SK-N-SH (cell line): ENCODE measurements around the gene HIPK3.

Experiments used
- CTCF ChIP-seq: fragments of 200-600 bp; sonication (generic); IDR thresholded peaks from 2 replicates; pipeline ENCODE4 v1.6.1; 2017; ENCODE audit warnings: antibody characterized with exemption, mild to moderate bottlenecking, moderate library complexity
- EZH2phosphoT487 ChIP-seq: fragments of 200-600 bp; sonication (generic); IDR thresholded peaks from 2 replicates; pipeline ENCODE4 v1.6.1; 2017; ENCODE audit warnings: low read depth, mixed run types, mild to moderate bottlenecking, antibody characterized with exemption, moderate library complexity, borderline replicate concordance
- IRF3 ChIP-seq: fragments of 150-350 bp; IDR thresholded peaks from 2 replicates; pipeline ENCODE4 v1.6.1; 2016; ENCODE audit warnings: mild to moderate bottlenecking, low read depth, low read length
- USF2 ChIP-seq: fragments of 150-350 bp; IDR thresholded peaks from 2 replicates; pipeline ENCODE4 v1.6.1; 2017; ENCODE audit warnings: antibody characterized with exemption, low read length, low read depth, borderline replicate concordance
- YY1 ChIP-seq: IDR thresholded peaks from 2 replicates; pipeline ENCODE4 v1.4.0; 2012; ENCODE audit warnings: low read depth, mild to moderate bottlenecking

- TF ChIP-seq EZH2phosphoT487 (no peak), CTCF (no peak), USF2 (no peak), IRF3 (no peak), YY1 (no peak)
These were observed 130.8 kb downstream of the HIPK3 start for GRCh38 chr11:33387996-33388395.
